Endothelial cell of umbilical vein (primary cell): ENCODE measurements around the gene TPPP2. TPM values are rescaled to one million over a fixed set of nuclear protein-coding genes. Genes with fewer than 3 reads are reported as not detected.

Experiments used
- BruUV-seq: library from RNA; stranded (reverse); fragments of 400-500 nt; replicated peaks from 2 replicates; lab custom pipeline; 2021; lab: Mats Ljungman, UMichigan
- CTCF ChIA-PET: fragments of 300-600, 350-600 bp; sonication (Branson Sonifier 250); formaldehyde crosslinking; loops from one replicate; lab custom pipeline; 2021; ENCODE audit warnings: antibody characterized with exemption, inconsistent platforms; lab: Charles Lee
- POLR2A ChIA-PET: fragments of 300-600, 350-600 bp; sonication (Branson Sonifier 250); formaldehyde crosslinking; loops from one replicate; lab custom pipeline; 2021; ENCODE audit warnings: antibody characterized with exemption, inconsistent platforms; lab: Charles Lee
- DNase-seq: peaks from one replicate; pipeline ENCODE4 v3.0.0-alpha.2; 2011; ENCODE audit warnings: low read depth, low spot score
- FAIRE-seq: peaks from 2 replicates; lab custom pipeline; 2011; peaks lifted over from hg19 to GRCh38; lab: Jason Lieb, UNC
- H2AFZ ChIP-seq: 2 replicates; pipeline ENCODE4 v1.6.0; 2012; ENCODE audit warnings: low read depth, low read length, control low read depth, inconsistent platforms
- H3K27ac ChIP-seq: 2 replicates; pipeline ENCODE4 v1.5.1; 2011; ENCODE audit warnings: low read depth, mild to moderate bottlenecking, control low read depth, low read length, moderate library complexity; ENCODE audit not compliant: insufficient read depth
- H3K27me3 ChIP-seq, 2 experiments: 2 replicates each; pipeline versions ENCODE4 v1.6.0 to v1.6.1; 2011; ENCODE audit warnings: low read length in 2 of 2, mixed read lengths in 1 of 2; ENCODE audit not compliant: control insufficient read depth in 2 of 2, insufficient read depth in 2 of 2
- H3K36me3 ChIP-seq, 2 experiments: 2 replicates in 1 of 2; 3 replicates in 1 of 2; pipeline ENCODE4 v1.5.1; 2011; ENCODE audit warnings: low read length in 2 of 2, mild to moderate bottlenecking in 1 of 2, moderate library complexity in 1 of 2; ENCODE audit not compliant: control insufficient read depth in 2 of 2, insufficient read depth in 2 of 2; ENCODE audit errors: extremely low read depth in 1 of 2
- H3K4me1 ChIP-seq: 3 replicates; pipeline ENCODE4 v1.5.1; 2011; ENCODE audit warnings: mild to moderate bottlenecking, low read length; ENCODE audit not compliant: control insufficient read depth, insufficient read depth; ENCODE audit errors: extremely low read depth
- H3K4me2 ChIP-seq: 2 replicates; pipeline ENCODE4 v1.6.1; 2011; ENCODE audit warnings: low read length, control low read depth, mixed read lengths; ENCODE audit not compliant: insufficient read depth
- H3K4me3 ChIP-seq, 3 experiments: fragments of 200-600 bp in 1 of 3; sonication (generic), shearing (Covaris generic) in 1 of 3; replicated peaks in 1 of 3; 2 replicates each; pipeline ENCODE4 v1.5.1; 2011 to 2016; ENCODE audit warnings: control low read depth in 3 of 3, low read length in 3 of 3, mild to moderate bottlenecking in 2 of 3, inconsistent platforms in 1 of 3, low read depth in 1 of 3, moderate library complexity in 1 of 3; ENCODE audit not compliant: insufficient read depth in 1 of 3
- H3K79me2 ChIP-seq: 2 replicates; pipeline ENCODE4 v1.6.0; 2012; ENCODE audit warnings: low read length, inconsistent platforms; ENCODE audit not compliant: control insufficient read depth, insufficient read depth
- H3K9ac ChIP-seq: replicated peaks from 2 replicates; pipeline ENCODE3; 2011; ENCODE audit warnings: low read length, control low read depth; ENCODE audit not compliant: insufficient read depth; ENCODE audit errors: extremely low read depth
- H3K9me1 ChIP-seq: replicated peaks from 3 replicates; pipeline ENCODE4 v1.6.0; 2011; ENCODE audit warnings: mild to moderate bottlenecking, low read length; ENCODE audit not compliant: control insufficient read depth, insufficient read depth; ENCODE audit errors: extremely low read depth
- H3K9me3 ChIP-seq: replicated peaks from 2 replicates; pipeline ENCODE4 v1.5.1; 2012; ENCODE audit warnings: low read length, inconsistent platforms; ENCODE audit not compliant: control insufficient read depth, insufficient read depth
- H4K20me1 ChIP-seq: replicated peaks from 2 replicates; pipeline ENCODE3; 2011; ENCODE audit warnings: mild to moderate bottlenecking, low read length; ENCODE audit not compliant: control insufficient read depth, insufficient read depth; ENCODE audit errors: extremely low read depth
- EZH2 ChIP-seq: IDR thresholded peaks from 2 replicates; pipeline ENCODE4 v1.6.1; 2012; ENCODE audit warnings: borderline replicate concordance, low read depth, mild to moderate bottlenecking, moderate library complexity, low read length, inconsistent platforms; ENCODE audit not compliant: severe bottlenecking
- FOS ChIP-seq: IDR thresholded peaks from 2 replicates; pipeline ENCODE4 v1.6.1; 2011; ENCODE audit warnings: mild to moderate bottlenecking, low read length, moderate library complexity, borderline replicate concordance; ENCODE audit not compliant: insufficient read depth
- GATA2 ChIP-seq: IDR thresholded peaks from 2 replicates; pipeline ENCODE4 v1.7.0; 2011; ENCODE audit warnings: low read depth, mild to moderate bottlenecking, moderate library complexity, mixed read lengths, low read length; ENCODE audit not compliant: insufficient read length, insufficient read depth
- JUN ChIP-seq: IDR thresholded peaks from 2 replicates; pipeline ENCODE4 v1.6.1; 2011; ENCODE audit warnings: borderline replicate concordance, low read depth; ENCODE audit not compliant: insufficient read length, insufficient read depth
- dilution Hi-C: fragments of 300-500 bp; cut with MboI; formaldehyde crosslinking; loops from one replicate; pipeline ENCODE4 v1.15.0; 2019; ENCODE audit warnings: low sequenced_read_pairs; ENCODE audit not compliant: extremely low pct_ligation_motif_present
- intact Hi-C: fragments of 100-400 bp; cut with micrococcal nuclease; formaldehyde crosslinking; loops from one replicate; pipeline ENCODE4 v1.10.0; 2022
- polyA plus RNA-seq, 4 experiments: library from polyadenylated mRNA; depleted of rRNA in 3 of 4; stranded (reverse) in 3 of 4; unstranded in 1 of 4; fragments of >200 nt; gene quantifications; 2 replicates each; pipeline versions ENCODE4 v1.2.1 to v1.2.3, GENCODE V29; 2011 to 2012; ENCODE audit warnings: missing spikeins in 1 of 4
- total RNA-seq: library from RNA; stranded (reverse); gene quantifications from 2 replicates; pipeline ENCODE4 v1.2.3, GENCODE V29; 2021
- TF ChIP-seq, protein P1 (sequence below), 2 donors: IDR thresholded peaks; 1 replicate in 1 of 2; 2 replicates in 1 of 2; pipeline ENCODE4 v1.5.1; 2011; ENCODE audit warnings: low read length in 2 of 2, mild to moderate bottlenecking in 2 of 2, moderate library complexity in 2 of 2, control low read depth in 1 of 2, inconsistent platforms in 1 of 2, low read depth in 1 of 2; ENCODE audit not compliant: insufficient read depth in 1 of 2; ENCODE audit errors: extremely low read depth in 1 of 2
- TF ChIP-seq, protein P2 (sequence below): IDR thresholded peaks from 2 replicates; pipeline ENCODE4 v1.6.1; 2011; ENCODE audit not compliant: insufficient read depth, insufficient read length

Gene TPPP2
- total and polyA plus RNA-seq, 2 donors (not counting 3 experiments of a cell fraction or from before 2014, with no cell fraction given) = not detected

DNA sequence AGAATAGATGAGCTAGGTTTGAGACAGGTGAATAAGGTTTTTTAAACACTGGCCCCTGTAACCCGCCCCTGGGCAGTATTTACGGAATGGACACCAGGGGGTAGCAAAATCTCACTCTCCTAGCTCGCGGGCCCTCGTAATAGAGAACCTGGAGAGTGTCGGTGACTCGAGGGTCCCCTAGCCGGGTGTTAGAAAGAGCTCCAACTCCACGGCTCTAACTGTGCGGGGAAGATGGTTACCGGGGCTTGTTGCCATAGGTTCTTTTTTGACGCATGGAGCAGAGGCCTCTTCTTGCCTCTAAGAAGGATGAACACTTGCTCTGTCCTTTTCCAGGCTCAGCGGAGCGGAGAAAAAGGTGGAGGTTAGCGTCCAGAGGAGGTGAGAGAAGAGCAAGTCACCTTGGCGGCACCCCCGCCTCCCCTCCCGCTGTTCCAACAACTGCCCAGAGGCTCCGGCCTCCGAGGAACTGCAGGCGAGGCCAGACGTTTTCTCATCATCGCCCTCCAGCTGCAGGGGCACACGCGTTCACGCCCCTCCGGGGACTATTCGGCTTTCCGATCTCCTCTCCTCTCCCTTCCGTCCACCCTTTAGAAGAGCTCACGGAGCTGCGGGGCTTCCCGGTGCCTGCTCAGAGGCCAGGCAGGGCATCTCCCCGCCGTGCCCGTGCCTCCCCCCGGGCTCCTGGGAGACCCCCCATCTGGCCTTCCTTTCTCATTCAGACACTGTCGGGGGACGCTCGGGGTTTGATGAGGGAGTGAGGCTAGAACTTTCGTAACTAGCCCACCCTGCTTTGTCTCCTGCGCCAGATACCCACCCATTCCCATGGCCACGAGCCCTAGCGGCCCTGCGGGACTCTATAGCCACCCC, 38.7 kb downstream of the TPPP2 start:
- CTCF ChIA-PET = interaction anchor here (0.6 to 4.3 kb wide), 20 partner anchors 10 to 68 kb away, joined by 3 to 203 read pairs (median 5); partner anchors contain the start of genes TMEM253 and ZNF219
- no TSS peak for BruUV-seq
- Histone ChIP-seq H3K36me3 (peaks cover 0 to 2% of the 10 kb centered on the region in 2 experiments), H3K9ac (no peak overlapping the region), H3K9me1 (no peaks in the 10 kb centered on the region), H2AFZ (no peak overlapping the region), H3K79me2 (no peaks in the 10 kb centered on the region), H4K20me1 (no peaks in the 10 kb centered on the region), H3K4me2 (no peak overlapping the region), H3K9me3 (no peaks in the 10 kb centered on the region), H3K4me1 (peaks cover 10% of the 10 kb centered on the region), H3K27me3 (peaks cover 21 to 44% of the 10 kb centered on the region in 2 experiments), H3K4me3 (no peak overlapping the region), H3K27ac (no peak overlapping the region)
- DNase-seq = peak; percentile 52
- peak; percentile 53 for FAIRE-seq
- TF ChIP-seq, protein P1, sequence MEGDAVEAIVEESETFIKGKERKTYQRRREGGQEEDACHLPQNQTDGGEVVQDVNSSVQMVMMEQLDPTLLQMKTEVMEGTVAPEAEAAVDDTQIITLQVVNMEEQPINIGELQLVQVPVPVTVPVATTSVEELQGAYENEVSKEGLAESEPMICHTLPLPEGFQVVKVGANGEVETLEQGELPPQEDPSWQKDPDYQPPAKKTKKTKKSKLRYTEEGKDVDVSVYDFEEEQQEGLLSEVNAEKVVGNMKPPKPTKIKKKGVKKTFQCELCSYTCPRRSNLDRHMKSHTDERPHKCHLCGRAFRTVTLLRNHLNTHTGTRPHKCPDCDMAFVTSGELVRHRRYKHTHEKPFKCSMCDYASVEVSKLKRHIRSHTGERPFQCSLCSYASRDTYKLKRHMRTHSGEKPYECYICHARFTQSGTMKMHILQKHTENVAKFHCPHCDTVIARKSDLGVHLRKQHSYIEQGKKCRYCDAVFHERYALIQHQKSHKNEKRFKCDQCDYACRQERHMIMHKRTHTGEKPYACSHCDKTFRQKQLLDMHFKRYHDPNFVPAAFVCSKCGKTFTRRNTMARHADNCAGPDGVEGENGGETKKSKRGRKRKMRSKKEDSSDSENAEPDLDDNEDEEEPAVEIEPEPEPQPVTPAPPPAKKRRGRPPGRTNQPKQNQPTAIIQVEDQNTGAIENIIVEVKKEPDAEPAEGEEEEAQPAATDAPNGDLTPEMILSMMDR (IDR thresholded peaks at IDR 0.05; ENCODE audit: extremely low read depth in 1 of 2, insufficient read depth in 1 of 2, low read depth in 1 of 2, low read length in 2 of 2) = peak; percentile 58 to 63
- TF ChIP-seq, protein P2, sequence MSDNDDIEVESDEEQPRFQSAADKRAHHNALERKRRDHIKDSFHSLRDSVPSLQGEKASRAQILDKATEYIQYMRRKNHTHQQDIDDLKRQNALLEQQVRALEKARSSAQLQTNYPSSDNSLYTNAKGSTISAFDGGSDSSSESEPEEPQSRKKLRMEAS = no peak
- TF ChIP-seq EZH2 = peak; percentile 99
- TF ChIP-seq GATA2 = no peak
- TF ChIP-seq JUN = no peak
- no peak for TF ChIP-seq FOS
- dilution Hi-C loops (no loop called here), intact Hi-C loops (loop anchor here (1.0 kb wide), 4 partner anchors 24 to 68 kb away; no protein-coding TSS in a partner anchor)
- POLR2A ChIA-PET = interaction anchor here (0.7 kb wide), 1 partner anchor 36 kb away, joined by 5 read pairs; no protein-coding TSS in a partner anchor
